ENCODE results near the gene MED17.
"Not testable (repeated sequence)": the region's sequence is repeated elsewhere in the genome, so short reads cannot be mapped to it uniquely, and the experiment has no call there.

The MED17 gene

GRCh38 chr11:93759123-93759522 lies 25.0 kb upstream of the MED17 start:
- not testable (repeated sequence) for DNase-seq

DNA sequence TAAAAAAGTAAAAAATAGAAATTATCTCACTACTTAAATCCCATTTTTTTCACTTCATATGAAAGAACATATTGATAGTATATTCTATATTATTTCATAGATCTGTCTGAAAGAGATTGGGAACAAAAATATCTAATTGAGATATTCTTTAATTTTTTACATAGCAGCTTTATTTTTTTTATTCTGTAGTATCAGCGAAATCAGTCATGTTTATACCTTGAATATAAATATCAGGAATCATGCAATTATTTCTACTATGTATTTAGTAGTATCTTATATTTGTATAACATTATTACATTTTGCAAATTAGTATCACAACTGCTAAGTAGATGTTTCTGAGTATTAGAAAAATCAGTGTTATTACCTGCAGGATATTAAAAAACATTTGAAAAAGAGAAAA lies 22.2 kb upstream of the MED17 start:
- no peak for DNase-seq

GRCh38 chr11:93765551-93765950 lies 18.5 kb upstream of the MED17 start:
- DNase-seq, result no peak

- DNase-seq, result no peak
Observed at GRCh38 chr11:93766504-93766903, 17.6 kb upstream of the MED17 start.

DNA sequence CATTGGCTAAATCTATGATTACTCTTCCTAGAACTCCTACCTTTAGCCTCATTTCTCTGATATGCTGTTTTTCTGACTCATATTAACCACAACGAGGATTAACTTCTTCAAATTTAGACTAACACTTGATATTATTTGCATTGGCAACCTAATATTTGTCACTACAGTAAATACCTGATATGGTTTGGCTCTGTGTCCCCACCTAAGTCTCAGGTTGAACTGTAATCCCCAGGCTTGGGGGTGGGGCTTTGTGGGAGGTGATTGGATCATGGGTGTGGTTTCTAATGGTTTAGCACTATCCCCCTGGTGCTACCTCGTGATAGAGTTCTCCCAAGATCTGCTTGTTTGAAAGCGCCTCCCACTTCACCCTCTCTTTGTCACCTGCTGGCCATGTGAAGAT lies 17.1 kb upstream of the MED17 start:
- DNase-seq, result no peak

GRCh38 chr11:93770160-93770559 lies 13.9 kb upstream of the MED17 start:
- DNase-seq, result no peak

DNA sequence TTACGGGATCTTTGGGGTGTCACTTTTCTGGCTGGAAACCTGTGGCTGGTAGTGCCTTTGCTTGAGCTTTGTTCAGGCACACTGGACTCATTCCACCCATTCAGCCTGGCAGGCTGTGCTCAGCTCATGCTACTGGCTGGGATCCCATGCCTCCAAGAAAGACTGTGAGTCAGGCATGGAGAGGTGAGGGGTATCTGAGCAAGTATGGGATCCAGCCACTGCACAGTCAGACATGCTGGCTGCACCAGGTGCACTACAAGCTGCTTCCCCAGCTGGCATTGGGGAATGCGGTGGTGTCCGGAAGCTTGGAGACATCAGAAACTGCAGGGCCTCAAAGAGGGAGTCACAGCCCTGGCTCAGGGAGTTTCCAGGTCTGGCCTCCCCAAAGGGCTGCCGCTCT lies 12.0 kb upstream of the MED17 start:
- DNase-seq, result no peak

DNA sequence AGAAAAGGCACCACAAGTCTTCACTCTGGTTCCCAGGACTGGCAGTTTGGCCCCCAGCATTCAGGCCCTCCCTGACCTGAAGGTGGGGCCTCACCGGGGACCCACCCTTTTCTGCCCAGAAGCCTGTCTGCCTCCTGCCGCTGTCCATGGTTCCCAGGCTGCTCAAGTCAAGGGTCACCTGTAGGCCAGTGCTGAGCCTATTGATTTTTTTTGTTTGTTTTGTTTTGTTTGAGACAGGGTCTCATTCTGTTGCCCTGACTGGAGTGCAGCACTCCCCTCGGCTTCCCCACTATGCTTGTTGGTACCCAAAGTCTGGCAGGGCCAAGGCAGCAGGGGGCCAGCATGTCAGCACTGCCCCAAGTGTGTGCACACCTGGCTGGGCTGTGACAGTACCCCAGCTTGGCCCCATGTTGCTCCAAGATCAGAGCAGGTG lies 11.0 kb upstream of the MED17 start:
- no peak for DNase-seq

DNA sequence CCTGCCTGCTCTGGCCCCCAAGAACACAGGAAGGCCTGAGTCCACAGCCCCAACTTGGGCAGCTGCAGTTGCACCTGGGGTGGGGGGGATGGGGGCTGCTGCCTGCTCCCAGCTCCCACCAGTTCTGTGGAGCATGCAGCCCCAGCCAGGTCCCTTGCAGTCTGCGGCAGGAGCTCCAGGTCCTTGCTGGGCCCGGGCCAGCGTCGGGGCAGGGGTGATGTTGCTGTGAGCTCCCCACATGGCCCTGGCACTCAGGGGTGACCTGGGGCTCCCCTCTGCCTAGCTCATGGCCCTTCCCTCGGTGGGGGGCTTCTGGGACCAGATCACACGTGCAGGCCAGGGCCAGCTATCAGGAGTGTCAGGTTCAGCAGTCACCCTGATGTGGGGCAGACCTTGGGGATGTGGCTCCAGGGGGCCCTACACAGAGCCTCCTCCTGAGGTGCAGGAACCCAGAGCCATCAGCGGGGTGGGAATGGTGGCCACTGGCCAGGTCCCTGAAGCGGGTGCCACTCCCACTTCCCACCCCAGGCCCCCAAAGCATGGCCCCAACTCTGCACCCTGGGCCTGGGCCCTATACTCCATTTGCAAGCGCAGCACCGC lies 10.4 kb upstream of the MED17 start:
- no peak for DNase-seq

- not testable (repeated sequence) for DNase-seq
Observed at GRCh38 chr11:93774560-93774959, 9.5 kb upstream of the MED17 start.

DNA sequence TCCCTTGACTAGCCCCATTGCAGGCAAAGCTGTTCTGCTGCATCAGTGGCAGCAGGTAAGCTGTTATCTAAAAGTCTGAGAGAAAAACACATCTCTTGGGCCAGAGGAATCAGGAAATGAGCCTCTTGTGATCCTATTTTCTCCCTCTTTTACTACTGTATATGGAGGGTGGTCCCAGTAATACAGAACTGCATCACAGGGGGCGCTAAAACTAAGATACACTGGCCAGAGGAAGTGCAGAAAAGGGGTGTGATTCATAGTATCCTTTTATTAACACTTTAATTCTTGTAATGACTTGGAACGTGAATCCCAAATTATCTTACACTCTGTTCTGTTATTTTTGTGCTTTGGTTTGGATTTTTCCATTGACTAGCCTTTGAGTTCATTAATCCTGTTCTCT lies 8.8 kb upstream of the MED17 start:
- DNase-seq, result no peak

DNA sequence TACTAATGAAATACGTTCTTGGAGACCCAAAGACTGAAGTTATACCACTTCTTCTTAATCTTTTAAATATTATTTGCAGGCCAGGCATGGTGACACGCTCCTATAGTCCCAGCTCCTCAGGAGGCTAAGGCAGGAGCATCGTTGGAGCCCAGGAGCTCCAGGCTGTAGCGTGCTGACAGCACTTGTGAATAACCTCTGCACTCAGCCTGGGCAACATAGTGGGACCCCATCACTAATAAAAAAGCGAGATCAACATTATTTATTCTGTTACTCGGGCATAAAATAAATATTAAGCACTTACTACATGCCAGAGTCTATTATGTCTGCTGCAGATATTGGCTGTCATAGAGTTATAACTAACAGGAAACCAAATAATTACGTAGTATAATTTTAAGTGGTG lies 720 bp upstream of the MED17 start:
- DNase-seq, result no peak

GRCh38 chr11:93783765-93784144 lies 327 bp upstream of the MED17 start:
- no peak for DNase-seq

DNA sequence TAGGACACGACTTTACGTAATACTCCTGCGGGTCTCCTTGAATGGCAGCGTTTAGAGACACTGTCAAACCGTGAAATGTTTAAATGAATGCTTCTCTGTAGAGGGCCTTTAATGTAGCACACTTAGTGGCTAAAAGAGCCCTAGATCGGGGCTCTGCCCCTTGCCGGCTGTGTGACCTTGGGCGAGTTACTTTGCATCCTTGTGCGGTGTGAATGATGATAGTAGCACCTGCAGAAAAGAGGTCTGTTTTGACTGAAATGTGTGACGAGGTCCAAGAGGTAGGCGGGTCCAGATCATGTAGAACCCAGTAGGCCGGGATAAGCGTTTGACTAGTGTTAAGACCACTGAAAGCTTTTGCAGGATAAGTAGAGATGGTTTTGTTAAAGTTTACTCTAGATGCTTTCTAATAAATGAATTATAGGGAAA lies 866 bp downstream of the MED17 start:
- DNase-seq, result peak; percentile 14

DNA sequence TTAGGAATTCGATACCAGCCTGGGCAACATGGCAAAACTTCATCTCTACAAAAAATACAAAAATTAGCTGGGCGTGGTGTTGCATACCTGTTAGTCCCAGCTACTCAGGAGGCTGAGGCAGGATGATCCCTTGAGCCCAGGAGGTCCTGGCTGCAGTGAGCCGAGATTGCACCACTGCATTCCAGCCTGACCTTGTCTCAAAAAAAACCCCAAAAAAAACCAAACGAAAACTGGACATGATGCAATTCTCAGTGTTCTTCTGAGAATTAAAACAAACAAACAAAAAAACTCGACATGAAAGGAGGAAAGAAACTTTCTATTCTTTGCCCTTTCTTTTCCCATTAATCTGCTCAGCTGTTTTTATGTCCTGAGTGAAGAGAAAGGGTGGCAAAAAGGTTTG lies 7.4 kb downstream of the MED17 start:
- DNase-seq, result no peak

GRCh38 chr11:93796441-93797231 lies 12.6 kb downstream of the MED17 start:
- DNase-seq, result no peak

DNA sequence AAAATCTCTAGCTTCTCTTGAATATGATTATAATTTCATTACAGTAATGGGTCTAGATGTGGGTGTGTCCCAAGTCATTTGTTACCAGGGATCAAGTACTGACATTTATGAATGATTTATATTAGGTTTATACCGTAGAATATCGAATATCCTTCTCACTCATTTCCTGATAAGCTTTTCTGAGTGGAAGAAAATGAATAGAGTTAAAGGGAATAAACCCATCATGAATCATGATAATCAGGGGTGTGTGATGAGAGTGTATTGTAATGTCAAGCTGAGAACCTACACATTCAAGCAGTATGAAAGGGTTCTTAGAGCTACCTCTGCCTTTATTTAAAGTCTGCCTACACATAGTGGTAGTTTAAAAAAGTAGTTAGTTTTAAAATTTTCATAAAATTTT lies 17.3 kb downstream of the MED17 start:
- no peak for DNase-seq

DNA sequence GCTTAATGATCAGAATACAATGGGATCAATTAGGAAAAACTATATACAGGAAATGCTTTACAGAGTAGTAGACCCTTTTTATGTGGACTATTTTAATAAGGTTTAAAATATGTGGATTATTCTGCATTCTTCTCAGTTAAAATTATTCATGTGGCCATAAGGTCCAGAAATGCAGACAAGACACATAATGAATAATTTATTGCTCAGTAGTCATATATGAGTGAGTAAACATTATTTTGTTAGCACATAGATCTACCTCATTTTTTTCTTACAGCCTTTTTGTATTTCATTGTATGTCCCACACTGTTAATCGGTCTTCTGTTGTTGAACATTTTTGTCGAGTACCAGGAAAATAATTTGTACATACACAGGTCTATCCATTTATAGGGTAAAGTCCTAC lies 20.8 kb downstream of the MED17 start:
- no peak for DNase-seq

- no peak for DNase-seq
Observed at GRCh38 chr11:93807980-93808379, 23.9 kb downstream of the MED17 start.

GRCh38 chr11:93813974-93814373 lies 29.9 kb downstream of the MED17 start:
- no peak for DNase-seq

- DNase-seq, result no peak
Observed at GRCh38 chr11:93814966-93815633, 31.0 kb downstream of the MED17 start.

DNA sequence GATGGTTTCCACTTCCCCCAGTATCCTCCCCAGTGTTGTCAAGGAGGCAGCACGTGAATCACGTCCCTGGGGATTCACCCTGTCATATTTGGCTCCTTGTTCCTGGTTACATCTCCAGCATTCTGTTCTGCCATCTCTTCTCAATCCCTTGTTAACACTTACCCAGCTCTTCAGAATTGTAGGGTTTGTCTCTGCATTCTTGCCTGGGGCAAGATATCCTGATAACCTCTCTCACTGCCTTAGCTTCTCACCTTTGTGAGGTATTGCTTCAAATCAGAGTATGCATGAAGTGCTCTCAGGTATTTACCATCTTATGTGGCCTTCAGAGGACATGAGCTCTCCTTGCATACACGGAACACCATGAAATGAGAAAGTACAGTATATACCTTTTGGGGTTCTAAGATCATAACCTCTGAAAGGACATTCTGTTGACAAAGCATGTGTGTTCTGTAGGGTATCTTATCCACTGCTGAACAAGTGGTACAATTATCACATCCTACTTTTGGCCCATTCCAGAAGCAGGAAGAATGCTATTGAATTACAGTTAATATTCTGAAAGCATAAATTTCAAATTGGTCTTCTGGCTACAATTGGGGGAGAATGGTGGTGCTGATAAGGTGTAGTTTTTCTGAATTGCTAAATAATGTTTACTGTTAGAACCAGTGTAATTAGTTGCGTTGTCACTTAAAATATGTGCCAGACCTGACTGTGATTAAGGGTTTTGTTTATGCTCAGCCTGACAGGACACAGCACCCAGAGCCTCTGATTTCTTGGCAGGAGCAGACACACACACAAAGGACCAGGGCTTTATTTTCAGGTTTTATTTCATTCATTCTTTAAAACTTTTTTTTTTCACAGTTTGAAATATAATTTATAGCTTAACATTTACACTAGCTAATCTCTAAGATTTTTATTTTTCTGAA lies 33.6 kb downstream of the MED17 start:
- DNase-seq, result no peak

Data from NCI-H2227 treated with DMSO at 0.1 percent for 48 hours (cell line).